Hematopoietic multipotent progenitor cell treated with erythropoietin and hydrocortisone succinate and interleukin-3 and kit ligand, for 15 days (in vitro differentiated cells): ENCODE results near the gene HABP4.
A peak's percentile ranks its signal among the peaks of the same experiment; 100 is the strongest.

Experiments used
- DNase-seq: peaks from one replicate; pipeline ENCODE4 v3.0.0-alpha.2; 2015; ENCODE audit warnings: low spot score

Gene HABP4, protein sequence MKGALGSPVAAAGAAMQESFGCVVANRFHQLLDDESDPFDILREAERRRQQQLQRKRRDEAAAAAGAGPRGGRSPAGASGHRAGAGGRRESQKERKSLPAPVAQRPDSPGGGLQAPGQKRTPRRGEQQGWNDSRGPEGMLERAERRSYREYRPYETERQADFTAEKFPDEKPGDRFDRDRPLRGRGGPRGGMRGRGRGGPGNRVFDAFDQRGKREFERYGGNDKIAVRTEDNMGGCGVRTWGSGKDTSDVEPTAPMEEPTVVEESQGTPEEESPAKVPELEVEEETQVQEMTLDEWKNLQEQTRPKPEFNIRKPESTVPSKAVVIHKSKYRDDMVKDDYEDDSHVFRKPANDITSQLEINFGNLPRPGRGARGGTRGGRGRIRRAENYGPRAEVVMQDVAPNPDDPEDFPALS

GRCh38 chr9:96449845-96450612, at the start of gene HABP4:
Gene HABP4 (plus strand): TSS chr9:96450169. CDS start chr9:96450280, 111 bp downstream.
- DNase-seq = peak; percentile 93

DNA sequence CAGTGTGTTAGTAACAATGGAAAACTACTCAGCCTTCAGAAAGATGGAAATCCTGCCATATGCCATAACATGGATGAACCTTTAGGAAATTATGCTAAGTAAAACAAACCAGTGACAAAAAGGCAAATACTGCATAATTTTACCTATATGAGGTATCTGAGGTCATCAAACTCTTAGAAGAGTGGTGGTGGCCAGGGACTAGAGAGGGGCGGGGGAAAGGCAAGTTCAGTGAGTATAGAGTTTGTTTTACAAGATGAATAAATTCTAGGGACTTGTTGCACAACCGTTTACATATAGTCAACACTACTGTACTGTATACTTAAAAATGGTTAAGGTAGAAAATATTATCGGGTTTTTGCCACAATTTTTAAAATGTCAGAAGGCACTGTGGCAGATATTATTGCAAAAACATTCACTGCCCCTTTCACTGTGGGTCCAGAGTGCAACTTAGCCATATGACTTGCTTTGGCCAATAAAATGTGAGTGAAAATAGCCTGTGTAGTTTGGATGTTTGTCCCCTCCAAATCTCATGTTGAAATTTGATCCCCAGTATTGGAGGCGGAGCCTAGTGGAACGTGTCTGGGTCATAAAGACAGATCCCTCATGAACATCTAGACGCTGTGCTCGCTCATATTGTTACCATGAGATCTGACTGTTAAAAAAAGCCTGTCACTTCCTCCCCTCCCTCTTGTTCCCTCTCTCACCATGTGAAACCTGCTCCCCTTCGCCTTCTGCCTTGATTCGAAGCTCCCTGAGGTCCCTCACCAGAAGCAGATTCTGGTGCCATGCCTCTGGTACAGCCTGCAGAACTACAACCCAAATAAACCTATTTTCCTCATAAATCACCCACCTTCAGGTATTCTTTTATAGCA, 41.3 kb upstream of the HABP4 start:
- no peak for DNase-seq

- no peak for DNase-seq
Observed at GRCh38 chr9:96411129-96411838, 38.7 kb upstream of the HABP4 start.

- no peak for DNase-seq
Observed at GRCh38 chr9:96412174-96412913, 37.6 kb upstream of the HABP4 start.

- no peak for DNase-seq
Observed at GRCh38 chr9:96413302-96414221, 36.4 kb upstream of the HABP4 start.

- peak; percentile 81 for DNase-seq
Observed at GRCh38 chr9:96417051-96417586, 32.9 kb upstream of the HABP4 start.

- no peak for DNase-seq
Observed at GRCh38 chr9:96417661-96418082, 32.3 kb upstream of the HABP4 start.

DNA sequence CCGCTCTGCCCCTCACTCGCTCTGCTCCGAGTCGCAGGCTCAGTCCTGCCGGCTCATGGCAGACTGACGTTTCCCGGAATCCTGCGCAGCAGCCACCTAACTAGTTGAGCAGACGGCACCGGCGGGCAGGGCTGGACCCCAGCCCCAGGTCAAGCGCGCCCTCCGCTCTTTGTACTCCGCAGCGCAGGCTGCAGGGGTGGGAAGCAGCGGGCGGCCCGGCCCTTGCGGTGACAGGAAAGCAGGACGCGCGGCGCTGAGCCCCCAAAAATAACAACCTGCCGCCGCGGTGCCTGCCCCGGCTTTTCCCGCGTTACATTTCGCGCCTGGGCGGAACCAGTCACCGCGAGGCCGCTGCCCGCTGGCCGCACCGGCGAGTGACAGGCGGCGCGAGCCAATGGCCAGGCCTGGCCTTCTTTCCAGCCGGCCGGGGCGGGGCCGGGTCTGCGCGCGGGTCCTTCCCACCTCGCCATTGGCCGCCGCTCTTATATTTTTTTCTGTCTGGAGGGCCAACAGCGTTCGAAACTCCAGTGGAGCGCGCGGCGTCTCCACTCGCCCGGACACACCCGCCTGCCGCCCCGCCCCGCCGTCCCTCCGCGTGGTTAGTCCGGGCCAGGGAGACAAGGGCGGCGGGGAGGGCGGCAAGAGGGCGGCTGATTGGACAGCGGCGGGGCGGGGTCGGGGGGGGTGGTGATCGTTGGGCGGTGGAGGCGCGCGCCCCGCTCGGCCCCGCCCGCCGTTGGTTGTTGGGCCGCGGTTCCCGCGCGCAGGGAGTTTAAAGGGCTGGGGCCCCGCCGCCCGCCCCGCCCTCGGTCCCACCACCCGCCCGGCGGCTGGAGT, 31.7 kb upstream of the HABP4 start, which contains the start of gene ZNF367:
Gene ZNF367 (minus strand): TSS at position 288 of the 837 bp plus-strand sequence. CDS start 338 bp downstream, outside the sequence.
- peak; percentile 93 for DNase-seq

DNA sequence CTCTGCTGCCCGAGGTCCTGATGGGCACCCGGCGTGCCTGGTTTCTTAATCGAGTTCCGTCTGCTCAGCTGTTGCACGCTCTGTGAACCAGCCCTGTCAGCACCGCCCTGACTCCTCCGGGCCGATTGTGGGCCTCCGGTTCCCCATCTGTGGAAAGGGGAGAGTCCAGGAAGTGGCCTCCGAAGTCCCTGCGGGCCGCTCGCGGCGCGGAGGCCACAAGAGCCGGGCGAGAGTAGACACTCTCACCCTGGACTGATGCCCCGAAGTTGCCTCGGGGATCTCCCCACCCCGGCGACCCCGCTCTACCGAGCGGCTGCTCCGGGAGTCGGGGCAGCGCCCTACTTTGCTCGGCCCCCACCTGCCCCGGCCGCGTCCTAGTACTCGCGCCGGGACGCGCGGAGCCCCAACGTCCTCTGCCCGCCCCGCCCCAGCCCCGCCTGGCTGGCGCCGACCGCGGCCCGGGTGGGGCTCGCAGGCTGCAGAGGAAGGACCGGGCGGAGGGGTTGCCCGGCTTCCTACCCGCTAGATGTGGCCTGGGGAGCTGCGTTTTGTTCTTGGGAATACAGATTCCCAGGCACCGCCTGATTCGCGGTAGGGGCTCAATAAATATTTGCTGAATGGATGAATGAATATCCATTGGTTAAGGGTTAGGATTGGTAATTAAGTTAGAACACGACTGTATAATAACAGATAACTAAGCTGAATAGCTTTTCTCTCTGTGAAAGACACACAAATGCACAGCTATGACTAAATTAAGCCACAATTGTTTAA, 30.9 kb upstream of the HABP4 start:
- DNase-seq = peak; percentile 66

DNA sequence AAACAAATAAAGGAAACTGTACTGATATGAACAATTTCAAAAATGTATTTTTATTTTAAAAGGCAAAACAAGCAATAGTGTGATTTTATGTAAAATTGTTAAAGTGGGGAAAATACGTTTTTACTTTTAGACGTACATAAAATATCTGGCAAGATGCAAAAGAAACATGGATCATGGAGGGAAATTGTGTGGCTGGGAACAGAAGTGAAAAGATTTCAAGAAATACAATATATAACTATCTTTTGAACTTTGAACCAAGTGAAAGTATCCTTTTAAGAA, 30.3 kb upstream of the HABP4 start:
- no peak for DNase-seq

DNA sequence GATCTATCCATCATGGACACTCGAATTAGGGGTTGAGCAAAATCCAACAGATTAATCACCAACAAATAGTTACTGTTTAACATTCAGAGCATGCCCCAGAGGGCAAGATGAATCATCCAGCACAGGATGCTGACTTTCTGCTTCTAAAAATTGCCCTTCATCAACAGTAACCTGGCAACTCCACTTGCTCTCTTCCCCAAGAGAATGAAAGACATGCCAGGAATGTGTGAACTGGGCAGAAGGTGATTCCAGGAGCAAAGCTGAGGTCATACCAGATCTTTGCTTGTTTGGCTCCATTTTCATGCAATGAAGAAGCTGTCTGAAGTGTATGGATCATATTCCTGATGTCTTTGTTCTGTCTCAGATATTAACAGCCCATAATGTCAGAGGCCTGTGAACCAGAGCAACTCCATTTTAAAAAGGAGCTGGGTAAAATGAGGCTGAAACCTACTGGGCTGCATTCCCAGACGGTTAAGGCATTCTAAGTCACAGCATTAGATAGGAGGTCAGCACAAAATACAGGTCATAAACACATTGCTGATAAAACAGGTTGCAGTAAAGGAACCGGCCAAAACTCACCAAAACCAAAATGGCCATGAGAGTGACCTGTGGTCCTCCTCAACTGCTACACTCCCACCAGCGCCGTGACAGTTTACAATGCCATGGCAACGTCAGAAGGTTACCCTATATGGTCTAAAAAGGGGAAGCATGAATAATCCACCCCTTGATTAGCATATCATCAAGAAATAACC, 29.3 kb upstream of the HABP4 start:
- DNase-seq = no peak

- DNase-seq = no peak
Observed at GRCh38 chr9:96423322-96423984, 26.5 kb upstream of the HABP4 start.

DNA sequence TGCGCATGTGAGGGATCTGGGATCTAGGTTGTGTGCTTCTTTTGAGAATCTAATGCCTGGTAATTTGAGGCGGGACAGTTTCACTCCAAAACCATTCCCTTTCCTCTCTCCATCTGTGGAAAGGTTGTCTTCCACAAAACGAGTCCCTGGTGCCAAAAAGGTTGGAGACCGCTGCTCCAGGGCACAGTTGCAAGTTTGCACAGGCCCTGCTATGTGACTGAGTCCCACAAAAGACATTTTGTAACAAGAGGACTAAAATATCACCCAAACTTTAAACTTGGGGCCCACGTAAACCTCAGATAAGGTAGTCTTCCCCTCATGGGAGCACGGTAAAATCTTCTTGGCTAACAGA, 26.0 kb upstream of the HABP4 start:
- no peak for DNase-seq

DNA sequence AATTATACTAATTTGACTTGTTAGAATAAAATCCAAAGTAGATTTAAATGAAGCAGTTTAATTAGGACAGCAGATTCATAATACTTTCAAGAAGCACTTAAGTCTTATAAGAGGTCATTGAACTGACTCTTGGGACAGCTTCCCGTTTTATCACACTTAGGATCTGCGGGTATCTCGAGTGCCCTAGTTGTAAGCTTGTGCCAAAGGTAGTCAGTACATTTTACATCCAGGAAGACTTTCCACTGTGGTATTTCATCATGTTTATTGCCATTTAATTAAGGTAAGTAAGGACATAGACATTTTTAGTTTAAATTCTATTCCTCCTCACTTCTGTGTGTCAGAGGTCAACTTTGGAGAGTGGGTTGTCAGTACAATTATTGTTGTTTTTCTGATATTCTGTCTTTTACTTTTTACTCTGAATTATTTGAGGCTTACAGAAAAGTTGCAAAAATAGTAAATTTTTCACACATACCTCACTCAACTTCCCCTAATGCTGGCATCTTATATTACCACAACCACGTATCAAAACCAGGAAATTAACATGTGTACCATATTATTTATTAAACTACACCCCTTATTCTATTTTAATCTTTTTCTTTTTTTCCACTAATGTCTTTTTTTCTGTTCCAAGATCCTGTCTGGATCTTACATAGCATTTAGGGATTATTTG, 24.3 kb upstream of the HABP4 start:
- DNase-seq = no peak

- no peak for DNase-seq
Observed at GRCh38 chr9:96429732-96430131, 20.2 kb upstream of the HABP4 start.

GRCh38 chr9:96430377-96430776, 19.6 kb upstream of the HABP4 start:
- DNase-seq = peak; percentile 12
